Spleen (tissue), 11 donors: ENCODE measurements around the gene CD274. TPM values are rescaled to one million over a fixed set of nuclear protein-coding genes. Genes with fewer than 3 reads are reported as not detected.

ENCODE experiments used
- DNase-seq: peaks from one replicate; pipeline ENCODE4 v3.0.0-alpha.2; 2020
- H3K27ac ChIP-seq, 8 donors: fragments of 200-600 bp; sonication (generic) in 7 of 8; 1 replicate in 4 of 8; 2 replicates in 4 of 8; pipeline versions ENCODE4 v1.5.0 to v1.8.0; 2016 to 2021; ENCODE audit warnings: inconsistent platforms in 4 of 8, mild to moderate bottlenecking in 4 of 8, moderate library complexity in 1 of 8
- H3K27me3 ChIP-seq, 7 donors: fragments of 200-600 bp; sonication (generic) in 6 of 7; replicated peaks in 1 of 7; 1 replicate in 4 of 7; 2 replicates in 3 of 7; pipeline versions ENCODE4 v1.5.0 to v1.8.0; 2016 to 2021; ENCODE audit warnings: inconsistent platforms in 3 of 7, mild to moderate bottlenecking in 1 of 7
- H3K36me3 ChIP-seq, 6 donors: fragments of 200-600 bp; sonication (generic) in 5 of 6; 1 replicate in 4 of 6; 2 replicates in 2 of 6; pipeline versions ENCODE4 v1.5.0 to v1.8.0; 2016 to 2021; ENCODE audit warnings: inconsistent platforms in 2 of 6
- H3K4me1 ChIP-seq, 6 donors: fragments of 200-600 bp; sonication (generic) in 5 of 6; 1 replicate in 3 of 6; 2 replicates in 3 of 6; pipeline versions ENCODE4 v1.5.0 to v1.8.0; 2016 to 2021; ENCODE audit warnings: inconsistent platforms in 3 of 6
- H3K4me3 ChIP-seq, 8 donors: fragments of 200-600 bp; sonication (generic) in 7 of 8; 1 replicate in 4 of 8; 2 replicates in 4 of 8; pipeline versions ENCODE4 v1.5.0 to v1.8.0; 2016 to 2021; ENCODE audit warnings: inconsistent platforms in 4 of 8, mild to moderate bottlenecking in 4 of 8, moderate library complexity in 2 of 8
- H3K9me3 ChIP-seq, 8 donors: fragments of 200-600 bp; sonication (generic) in 7 of 8; 1 replicate in 4 of 8; 2 replicates in 4 of 8; pipeline versions ENCODE4 v1.5.0 to v1.8.0; 2016 to 2021; ENCODE audit warnings: inconsistent platforms in 4 of 8
- POLR2A ChIP-seq, 3 donors: fragments of 450-650 bp; IDR thresholded peaks; one replicate each; pipeline ENCODE4 v1.5.1; 2017; ENCODE audit warnings: antibody characterized with exemption in 3 of 3, mild to moderate bottlenecking in 1 of 3
- POLR2AphosphoS5 ChIP-seq, 3 donors: sonication (generic); formaldehyde crosslinking; IDR thresholded peaks; one replicate each; pipeline ENCODE4 v1.5.1; 2017; ENCODE audit warnings: antibody characterized with exemption in 3 of 3
- WGBS, 5 donors: extraction: QIAGEN DNeasy Blood & Tissue Kit in 3 of 5; methylation state at CpG; one replicate each; pipeline versions ENCODE4 v1.1.5 to v1.1.7; 2013 to 2018; 5-methylcytosine and 5-hydroxymethylcytosine counted together
- intact Hi-C: fragments of 100-400 bp; cut with DNase I; formaldehyde crosslinking; loops from one replicate; pipeline ENCODE4 v1.15.0; 2023; ENCODE audit warnings: low total_unique reads
- polyA plus RNA-seq, 3 donors: library from polyadenylated mRNA; stranded (reverse); fragments of 200-250 nt; gene quantifications; one replicate each; pipeline ENCODE4 v1.2.1, GENCODE V29; 2013
- total RNA-seq, 7 donors: library from RNA; depleted of rRNA in 3 of 7; stranded (reverse); fragments of >200 nt in 3 of 7; fragmentation: NEBNext Ultra II Directional in 4 of 7; extraction: Animal tissue kit (Norgen Biotek cat#: 25700) in 4 of 7; gene quantifications; one replicate each; pipeline versions ENCODE4 v1.1.0 to v1.2.1, GENCODE V29; 2016 to 2021
- TF ChIP-seq, protein P1 (sequence below), 11 experiments: fragments of 200-600 bp in 7 of 11; fragments of 450-650 bp in 4 of 11; sonication (generic) in 4 of 11; IDR thresholded peaks in 8 of 11; conservative IDR thresholded peaks in 3 of 11; 1 replicate in 7 of 11; 2 replicates in 4 of 11; pipeline versions ENCODE4 v1.4.0 to v1.8.0; 2016 to 2021; ENCODE audit warnings: antibody characterized with exemption in 11 of 11, inconsistent platforms in 4 of 11, mild to moderate bottlenecking in 1 of 11
- donor health status: healthy with polysubstance abuse.
- donor health status: DM: no; HTN: no; CAD: no; lungs with moderate emphysema.
- donor health status: DM: no; HTN: no; CAD: no.
- donor health status: Bipolar disorder and iron deficiency.
- donor health status: healthy.
- donor health status: DM: no; HTN: no; CAD: no.
- donor health status: DM: yes; HTN: yes; CAD: no.

The CD274 gene
- total and polyA plus RNA-seq, 10 donors = 1.8 to 34.8 (median 25.5) TPM

DNA sequence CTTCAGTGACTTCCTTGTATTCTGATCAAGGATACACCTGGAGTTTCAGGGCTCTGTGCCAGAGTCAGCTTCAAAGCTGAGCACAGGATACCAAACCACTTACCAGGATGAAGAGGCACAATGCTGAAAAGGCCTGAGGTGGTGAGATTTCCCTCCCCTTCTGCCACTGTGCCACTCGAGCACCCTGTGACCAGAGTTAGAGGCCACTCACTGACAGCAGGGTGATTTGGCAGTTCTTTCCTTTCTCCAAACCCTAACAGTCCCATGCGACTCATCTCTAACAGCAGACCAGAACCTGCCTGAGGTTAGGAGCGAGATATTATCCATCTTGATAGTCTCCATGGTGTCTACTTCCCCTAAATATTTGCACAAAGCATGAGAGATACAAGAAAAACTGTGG is 14.4 kb upstream of the CD274 start:
- no peak overlapping the region for H3K27ac ChIP-seq
- H3K36me3 ChIP-seq = peaks cover 0 to 45% (median 6%) of the 10 kb centered on the region in 6 donors
- no peaks in the 10 kb centered on the region for H3K27me3 ChIP-seq
- no peaks in the 10 kb centered on the region for H3K9me3 ChIP-seq
- H3K4me1 ChIP-seq = peaks cover 17 to 35% (median 24%) of the 10 kb centered on the region in 6 donors
- intact Hi-C loops = loop anchor here (5.0 kb wide), 1 partner anchor 156 kb away; no protein-coding TSS in a partner anchor
- H3K4me3 ChIP-seq = no peak overlapping the region
- TF ChIP-seq POLR2A (IDR thresholded peaks at IDR 0.05) = no peak
- TF ChIP-seq, protein P1, sequence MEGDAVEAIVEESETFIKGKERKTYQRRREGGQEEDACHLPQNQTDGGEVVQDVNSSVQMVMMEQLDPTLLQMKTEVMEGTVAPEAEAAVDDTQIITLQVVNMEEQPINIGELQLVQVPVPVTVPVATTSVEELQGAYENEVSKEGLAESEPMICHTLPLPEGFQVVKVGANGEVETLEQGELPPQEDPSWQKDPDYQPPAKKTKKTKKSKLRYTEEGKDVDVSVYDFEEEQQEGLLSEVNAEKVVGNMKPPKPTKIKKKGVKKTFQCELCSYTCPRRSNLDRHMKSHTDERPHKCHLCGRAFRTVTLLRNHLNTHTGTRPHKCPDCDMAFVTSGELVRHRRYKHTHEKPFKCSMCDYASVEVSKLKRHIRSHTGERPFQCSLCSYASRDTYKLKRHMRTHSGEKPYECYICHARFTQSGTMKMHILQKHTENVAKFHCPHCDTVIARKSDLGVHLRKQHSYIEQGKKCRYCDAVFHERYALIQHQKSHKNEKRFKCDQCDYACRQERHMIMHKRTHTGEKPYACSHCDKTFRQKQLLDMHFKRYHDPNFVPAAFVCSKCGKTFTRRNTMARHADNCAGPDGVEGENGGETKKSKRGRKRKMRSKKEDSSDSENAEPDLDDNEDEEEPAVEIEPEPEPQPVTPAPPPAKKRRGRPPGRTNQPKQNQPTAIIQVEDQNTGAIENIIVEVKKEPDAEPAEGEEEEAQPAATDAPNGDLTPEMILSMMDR (IDR thresholded peaks at IDR 0.05 in 8 of 11, conservative IDR thresholded peaks at IDR 0.05 in 3 of 11) = no peak
- no peak for TF ChIP-seq POLR2AphosphoS5 (IDR thresholded peaks at IDR 0.05)
- no peak for DNase-seq
- WGBS, 5 donors = 75 to 82% (median 78%) methylated on average over 3 of the region's 3 CpGs

GRCh38 chr9:5436441-5436840 is 13.9 kb upstream of the CD274 start:
- peak overlapping the region in 2 of 8 donors; percentile 53 to 81 for H3K4me3 ChIP-seq
- no peaks in the 10 kb centered on the region for H3K9me3 ChIP-seq
- intact Hi-C loops = loop anchor here (5.0 kb wide), 1 partner anchor 156 kb away; no protein-coding TSS in a partner anchor
- H3K36me3 ChIP-seq = peaks cover 0 to 41% (median 3%) of the 10 kb centered on the region in 6 donors
- no peak for TF ChIP-seq POLR2AphosphoS5 (IDR thresholded peaks at IDR 0.05)
- TF ChIP-seq, protein P1 (IDR thresholded peaks at IDR 0.05 in 8 of 11, conservative IDR thresholded peaks at IDR 0.05 in 3 of 11) = no peak
- no peak for TF ChIP-seq POLR2A (IDR thresholded peaks at IDR 0.05)
- peak overlapping the region in 2 of 8 donors; percentile 95 to 97 for H3K27ac ChIP-seq
- H3K4me1 ChIP-seq = peaks cover 17 to 35% (median 24%) of the 10 kb centered on the region in 6 donors
- no peaks in the 10 kb centered on the region for H3K27me3 ChIP-seq
- DNase-seq = no peak
- 77 to 94% (median 84%) methylated on average over 2 of the region's 2 CpGs for WGBS, 5 donors

- peak; percentile 94 to 97 (median 97) for TF ChIP-seq POLR2AphosphoS5 (IDR thresholded peaks at IDR 0.05)
- TF ChIP-seq, protein P1 (IDR thresholded peaks at IDR 0.05 in 8 of 11, conservative IDR thresholded peaks at IDR 0.05 in 3 of 11) = peak in 7 of 11 experiments; percentile 18 to 46 (median 41)
- TF ChIP-seq POLR2A (IDR thresholded peaks at IDR 0.05) = peak; percentile 52 to 86 (median 72)
- Histone ChIP-seq H3K27me3 (no peaks in the 10 kb centered on the region), H3K36me3 (peaks cover 0 to 30% (median 3%) of the 10 kb centered on the region in 6 donors), H3K4me3 (peak within 1 kb of the TSS; percentile 53 to 81 (median 63)), H3K4me1 (peaks cover 17 to 40% (median 28%) of the 10 kb centered on the region in 6 donors), H3K9me3 (no peaks in the 10 kb centered on the region), H3K27ac (peak within 1 kb of the TSS; percentile 91 to 97 (median 96))
- peak; percentile 99 for DNase-seq
- intact Hi-C loops = loop anchor here (5.0 kb wide), 1 partner anchor 155 kb away; no protein-coding TSS in a partner anchor
- WGBS, 5 donors = 0 to 1% (median 0%) methylated on average over 51 to 55 of the region's 55 CpGs
Observed at GRCh38 chr9:5437254-5438216, 12.8 kb upstream of the CD274 start, which contains the start of gene PLGRKT. PLGRKT (minus strand) TSS chr9:5437925; CDS start chr9:5431977, 5,948 bp downstream.
